Calu3 (cell line): ENCODE results near the gene TSLP. TPM values are rescaled to one million over a fixed set of nuclear protein-coding genes. Genes with fewer than 3 reads are reported as not detected.

Experiments used
- BruUV-seq: library from RNA; stranded (reverse); fragments of 400-500 nt; replicated peaks from 2 replicates; lab custom pipeline; 2021; lab: Mats Ljungman, UMichigan
- CTCF ChIA-PET: fragments of 300-600 bp; sonication (Branson Sonifier 250); formaldehyde crosslinking; loops from one replicate; lab custom pipeline; 2022; ENCODE audit warnings: antibody characterized with exemption; lab: Charles Lee
- DNase-seq: peaks from one replicate; pipeline ENCODE4 v3.0.0; 2022
- H3K27ac Mint-ChIP-seq: one replicate; pipeline ENCODE4 v1.8.0; 2022; ENCODE audit warnings: mixed read lengths; ENCODE audit not compliant: unreplicated experiment
- H3K27me3 Mint-ChIP-seq: one replicate; pipeline ENCODE4 v1.8.0; 2022; ENCODE audit warnings: mixed read lengths; ENCODE audit not compliant: unreplicated experiment
- H3K36me3 Mint-ChIP-seq: one replicate; pipeline ENCODE4 v1.8.0; 2022; ENCODE audit warnings: mild to moderate bottlenecking, moderate library complexity, mixed read lengths; ENCODE audit not compliant: insufficient read depth, unreplicated experiment
- H3K4me1 Mint-ChIP-seq: one replicate; pipeline ENCODE4 v1.8.0; 2022; ENCODE audit warnings: mild to moderate bottlenecking, low read depth, mixed read lengths; ENCODE audit not compliant: unreplicated experiment
- H3K4me3 Mint-ChIP-seq: one replicate; pipeline ENCODE4 v1.8.0; 2022; ENCODE audit warnings: mild to moderate bottlenecking, low read depth, moderate library complexity, mixed read lengths; ENCODE audit not compliant: unreplicated experiment
- H3K9me3 Mint-ChIP-seq: one replicate; pipeline ENCODE4 v1.8.0; 2022; ENCODE audit warnings: low read depth, mixed read lengths; ENCODE audit not compliant: unreplicated experiment
- intact Hi-C: fragments of 100-400 bp; cut with micrococcal nuclease; formaldehyde crosslinking; loops from one replicate; pipeline ENCODE4 v1.10.0; 2022; ENCODE audit not compliant: unreplicated experiment
- total RNA-seq: library from RNA; stranded (reverse); gene quantifications from 2 replicates; pipeline ENCODE4 v1.2.3, GENCODE V29; 2022
- TF ChIP-seq, protein P1 (sequence below): fragments of 200-600 bp; IDR thresholded peaks from one replicate; pipeline ENCODE4 v1.8.0; 2022; ENCODE audit warnings: antibody characterized with exemption; ENCODE audit not compliant: unreplicated experiment

The TSLP gene
- total RNA-seq, 1 experiment from 2014 or later, result not detected

DNA sequence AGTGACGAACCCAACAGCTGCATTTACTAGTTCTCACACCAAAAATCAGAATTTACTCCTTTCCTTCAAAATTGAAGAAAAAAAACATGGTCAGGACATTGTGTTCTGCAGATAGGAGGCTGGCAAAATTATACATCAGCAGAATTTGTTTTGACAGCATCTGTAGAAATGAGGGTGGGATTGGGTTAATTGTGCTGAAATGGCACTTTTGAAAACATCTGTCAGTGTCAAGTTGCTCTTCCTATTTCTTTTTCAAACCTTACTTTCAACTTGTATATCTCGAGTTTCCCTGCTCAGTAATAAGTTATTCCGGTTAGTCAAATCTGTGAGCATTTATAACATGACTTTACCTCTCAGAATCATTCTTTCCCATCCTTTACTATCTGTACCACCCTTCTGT lies 40.4 kb downstream of the TSLP start:
- H3K36me3 Mint-ChIP-seq, result peaks cover 23% of the 10 kb centered on the region
- intact Hi-C loops, result no loop called here
- TF ChIP-seq, protein P1, sequence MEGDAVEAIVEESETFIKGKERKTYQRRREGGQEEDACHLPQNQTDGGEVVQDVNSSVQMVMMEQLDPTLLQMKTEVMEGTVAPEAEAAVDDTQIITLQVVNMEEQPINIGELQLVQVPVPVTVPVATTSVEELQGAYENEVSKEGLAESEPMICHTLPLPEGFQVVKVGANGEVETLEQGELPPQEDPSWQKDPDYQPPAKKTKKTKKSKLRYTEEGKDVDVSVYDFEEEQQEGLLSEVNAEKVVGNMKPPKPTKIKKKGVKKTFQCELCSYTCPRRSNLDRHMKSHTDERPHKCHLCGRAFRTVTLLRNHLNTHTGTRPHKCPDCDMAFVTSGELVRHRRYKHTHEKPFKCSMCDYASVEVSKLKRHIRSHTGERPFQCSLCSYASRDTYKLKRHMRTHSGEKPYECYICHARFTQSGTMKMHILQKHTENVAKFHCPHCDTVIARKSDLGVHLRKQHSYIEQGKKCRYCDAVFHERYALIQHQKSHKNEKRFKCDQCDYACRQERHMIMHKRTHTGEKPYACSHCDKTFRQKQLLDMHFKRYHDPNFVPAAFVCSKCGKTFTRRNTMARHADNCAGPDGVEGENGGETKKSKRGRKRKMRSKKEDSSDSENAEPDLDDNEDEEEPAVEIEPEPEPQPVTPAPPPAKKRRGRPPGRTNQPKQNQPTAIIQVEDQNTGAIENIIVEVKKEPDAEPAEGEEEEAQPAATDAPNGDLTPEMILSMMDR, result no peak
- no peaks in the 10 kb centered on the region for H3K27me3 Mint-ChIP-seq
- DNase-seq, result no peak
- no peak overlapping the region for H3K4me3 Mint-ChIP-seq
- CTCF ChIA-PET, result interaction anchor here (0.5 kb wide), 1 partner anchor 20 kb away, joined by 6 read pairs; no protein-coding TSS in a partner anchor
- no peaks in the 10 kb centered on the region for H3K9me3 Mint-ChIP-seq
- no peak overlapping the region for H3K27ac Mint-ChIP-seq
- no TSS peak for BruUV-seq
- H3K4me1 Mint-ChIP-seq, result no peaks in the 10 kb centered on the region

DNA sequence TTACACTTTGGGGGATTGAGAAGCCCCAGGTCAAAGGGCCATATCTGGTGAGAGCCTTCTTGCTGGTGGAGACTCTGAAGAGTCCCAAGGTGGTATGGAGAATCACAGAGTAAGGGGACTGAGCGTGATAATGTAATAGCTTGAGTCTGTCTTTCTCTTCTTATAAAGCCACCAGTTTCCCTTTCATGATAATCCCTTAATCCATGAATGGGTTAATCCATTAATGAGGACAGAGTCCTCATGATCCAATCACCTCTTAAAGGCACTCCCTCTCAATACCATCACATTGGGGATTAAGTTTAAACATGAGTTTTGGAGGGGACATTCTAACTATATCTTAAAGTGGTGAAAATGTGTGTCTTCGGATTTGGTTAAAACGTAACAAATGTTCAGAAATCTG lies 42.2 kb downstream of the TSLP start:
- BruUV-seq, result no TSS peak
- no peaks in the 10 kb centered on the region for H3K27me3 Mint-ChIP-seq
- TF ChIP-seq, protein P1, result no peak
- no peaks in the 10 kb centered on the region for H3K4me1 Mint-ChIP-seq
- CTCF ChIA-PET, result no interaction called here
- no peak overlapping the region for H3K27ac Mint-ChIP-seq
- intact Hi-C loops, result no loop called here
- DNase-seq, result no peak
- H3K36me3 Mint-ChIP-seq, result peaks cover 18% of the 10 kb centered on the region
- no peaks in the 10 kb centered on the region for H3K9me3 Mint-ChIP-seq
- H3K4me3 Mint-ChIP-seq, result no peak overlapping the region

DNA sequence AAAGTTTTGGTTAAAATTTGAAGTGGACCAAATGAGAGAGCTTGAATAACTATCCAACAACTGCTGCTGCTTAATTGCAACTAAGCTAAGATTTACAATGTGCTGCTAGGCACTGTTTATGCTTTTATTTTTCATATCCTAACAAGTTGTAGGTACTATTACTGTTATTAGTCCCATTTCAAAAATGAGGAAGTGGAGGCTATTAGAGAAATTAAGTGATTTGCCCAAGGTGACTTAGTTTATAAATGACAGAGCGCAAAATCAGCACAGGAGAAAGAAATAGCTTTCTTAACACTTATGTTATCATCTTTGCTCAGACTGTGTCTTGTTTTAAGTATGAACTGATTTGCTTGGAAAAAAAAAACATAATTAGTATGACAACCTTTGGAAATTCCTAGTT lies 43.7 kb downstream of the TSLP start:
- Mint-ChIP-seq H3K27me3 (no peaks in the 10 kb centered on the region), H3K9me3 (no peaks in the 10 kb centered on the region), H3K4me3 (no peak overlapping the region), H3K36me3 (peaks cover 25% of the 10 kb centered on the region), H3K27ac (no peak overlapping the region), H3K4me1 (no peaks in the 10 kb centered on the region)
- DNase-seq, result no peak
- CTCF ChIA-PET, result interaction anchor here (0.7 kb wide), 1 partner anchor 23 kb away, joined by 3 read pairs; the partner anchor contains the start of gene WDR36
- no TSS peak for BruUV-seq
- TF ChIP-seq, protein P1, result no peak
- intact Hi-C loops, result no loop called here

DNA sequence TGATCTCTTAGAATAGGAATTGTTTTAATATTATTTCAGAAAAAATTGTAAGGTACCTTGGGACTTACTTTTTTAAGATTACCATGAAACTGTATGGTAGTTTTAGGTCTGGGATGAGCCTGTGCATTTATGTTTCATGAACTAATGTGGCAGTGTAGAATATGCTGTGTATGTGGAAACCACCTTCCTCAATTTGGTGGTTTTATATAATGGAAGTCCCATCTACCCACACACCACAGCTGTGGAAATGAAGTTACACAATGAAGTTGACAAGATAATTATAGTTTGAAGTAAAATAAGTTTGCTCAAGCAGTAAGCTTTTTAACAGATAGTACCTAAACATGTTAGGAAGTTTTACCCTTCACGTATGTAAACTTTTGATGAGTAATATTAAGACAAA lies 45.0 kb downstream of the TSLP start:
- Mint-ChIP-seq H3K36me3 (peaks cover 33% of the 10 kb centered on the region), H3K4me3 (no peak overlapping the region), H3K27me3 (no peaks in the 10 kb centered on the region), H3K27ac (no peak overlapping the region), H3K4me1 (no peaks in the 10 kb centered on the region), H3K9me3 (no peaks in the 10 kb centered on the region)
- intact Hi-C loops, result no loop called here
- BruUV-seq, result no TSS peak
- TF ChIP-seq, protein P1, result no peak
- CTCF ChIA-PET, result no interaction called here
- no peak for DNase-seq
